ENCODE data around the gene S100Z.

The S100Z gene

GRCh38 chr5:76818844-76819831, 30.7 kb upstream of the S100Z start, which contains the start of gene F2RL1 (continued):
- TF ChIP-seq GLI4 (tag by site-specific recombination; IDR thresholded peaks at IDR 0.05) (0 out of 2 replicates have a peak, but pooled peaks have one; percentile 18), ZNF24 (tag by site-specific recombination; IDR thresholded peaks at IDR 0.05) (no peak), ZNF280C (tag by site-specific recombination; IDR thresholded peaks at IDR 0.05) (no peak), ZNF404 (tag by site-specific recombination; IDR thresholded peaks at IDR 0.05) (no peak), SP2 (tag by site-specific recombination; IDR thresholded peaks at IDR 0.05) (peak; percentile 74), ZNF341 (tag by site-specific recombination; IDR thresholded peaks at IDR 0.05; ENCODE audit: low read depth) (peak; percentile 70; the same call in 1 of the 2 replicates), SETDB1 (IDR thresholded peaks at IDR 0.05; ENCODE audit: insufficient read length, low read length) (no peak), ZNF830 (tag by site-specific recombination; IDR thresholded peaks at IDR 0.05; ENCODE audit: low read depth) (no peak), ZNF292 (tag by site-specific recombination; IDR thresholded peaks at IDR 0.05; ENCODE audit: borderline replicate concordance, low read depth) (no peak), ZNF223 (tag by site-specific recombination; IDR thresholded peaks at IDR 0.05) (peak; percentile 42; the same call in 1 of the 2 replicates), KLF16 (tag by site-specific recombination; IDR thresholded peaks at IDR 0.05) (no peak)

GRCh38 chr5:76819851-76820525, 29.8 kb upstream of the S100Z start:
- CTCF ChIA-PET: interaction anchor here (0.5 to 1.6 kb wide), 6 partner anchors 16 to 1901 kb away, joined by 3 to 4 read pairs (median 3); no protein-coding TSS in a partner anchor
- peak overlapping the region; percentile 65 for H3K4me3 ChIP-seq (ENCODE audit: low read depth, low read length)
- POLR2A ChIA-PET: interaction anchor here (0.6 to 2.1 kb wide), 11 partner anchors 13 to 82 kb away, joined by 3 to 35 read pairs (median 4); no protein-coding TSS in a partner anchor
- H3K9me3 ChIP-seq (ENCODE audit: control insufficient read depth, insufficient read depth, low read depth, low read length): no peaks in the 10 kb centered on the region
- peak overlapping the region; percentile 88 for H3K27ac ChIP-seq (ENCODE audit: extremely low read depth, low read depth, low read length)
- peaks cover 0 to 2% of the 10 kb centered on the region in 2 experiments; a peak in 1 of 3 replicates for H3K36me3 ChIP-seq (ENCODE audit: control insufficient read depth in 2 of 2, insufficient read depth in 1 of 2, low read length in 2 of 2)
- peaks cover 4% of the 10 kb centered on the region for H3K4me1 ChIP-seq (ENCODE audit: control insufficient read depth, insufficient read depth, low read length)
- TF ChIP-seq ZBTB26 (tag by site-specific recombination; optimal IDR thresholded peaks at IDR 0.05) (peak; percentile 14), ZNF24 (tag by site-specific recombination; IDR thresholded peaks at IDR 0.05) (0 out of 2 replicates have a peak, but pooled peaks have one; percentile 19), ZNF600 (tag by site-specific recombination; IDR thresholded peaks at IDR 0.05) (peak; percentile 61), ZNF692 (tag by site-specific recombination; IDR thresholded peaks at IDR 0.05) (peak; percentile 19; the same call in 1 of the 2 replicates), HIC1 (tag by site-specific recombination; IDR thresholded peaks at IDR 0.05) (peak; percentile 45; the same call in 1 of the 2 replicates), ELK4 (IDR thresholded peaks at IDR 0.05; ENCODE audit: borderline replicate concordance, low read depth, low read length) (no peak), ZNF624 (tag by site-specific recombination; IDR thresholded peaks at IDR 0.05) (no peak), ZNF449 (tag by site-specific recombination; IDR thresholded peaks at IDR 0.05) (peak; percentile 53; the same call in 1 of the 2 replicates), ZBTB17 (tag by site-specific recombination; IDR thresholded peaks at IDR 0.05) (peak; percentile 41), ZSCAN30 (tag by site-specific recombination; IDR thresholded peaks at IDR 0.05) (0 out of 2 replicates have a peak, but pooled peaks have one; percentile 7), ZFP37 (tag by site-specific recombination; IDR thresholded peaks at IDR 0.05) (0 out of 2 replicates have a peak, but pooled peaks have one; percentile 28), ZNF76 (tag by site-specific recombination; IDR thresholded peaks at IDR 0.05; ENCODE audit: borderline replicate concordance, low read depth) (peak; percentile 74), ZNF10 (tag by site-specific recombination; IDR thresholded peaks at IDR 0.05) (no peak)
